HCT116 (cell line): Measurements from ENCODE around the gene AGAP1. TPM values are rescaled to one million over a fixed set of nuclear protein-coding genes. Genes with fewer than 3 reads are reported as not detected.

Experiments used
- ATAC-seq: fragments of 200-7000 bp; cut with Tn5 transposase; 2 replicates; pipeline ENCODE4 v1.9.1; 2020; ENCODE audit warnings: mild to moderate bottlenecking, moderate library complexity
- BruUV-seq: library from RNA; stranded (reverse); fragments of 400-500 nt; replicated peaks from 2 replicates; lab custom pipeline; 2021; lab: Mats Ljungman, UMichigan
- CTCF ChIA-PET: fragments of 300-600 bp; sonication (Branson Sonifier 250); formaldehyde crosslinking; loops from one replicate; lab custom pipeline; 2021; ENCODE audit warnings: antibody characterized with exemption; lab: Charles Lee
- POLR2A ChIA-PET: fragments of 300-600, 350-600 bp; sonication (Branson Sonifier 250); formaldehyde crosslinking; loops from one replicate; lab custom pipeline; 2021; ENCODE audit warnings: antibody characterized with exemption; lab: Charles Lee
- RAD21 ChIA-PET, 2 experiments: fragments of 300-600 bp; sonication (Branson Sonifier 250); formaldehyde crosslinking; loops; one replicate each; lab custom pipeline; 2023; ENCODE audit warnings: low total read pairs in 2 of 2; ENCODE audit not compliant: uncharacterized antibody in 2 of 2, unreplicated experiment in 2 of 2, low non-redundant PET in 1 of 2; lab: Charles Lee
- DNase-seq: peaks from one replicate; pipeline ENCODE4 v3.0.0-alpha.2; 2010; ENCODE audit warnings: low read depth, low spot score
- H2AFZ ChIP-seq: fragments of 200-600 bp; shearing (Covaris generic), sonication (generic); 2 replicates; pipeline ENCODE4 v1.6.1; 2017; ENCODE audit warnings: low read depth, mixed run types, mixed read lengths, antibody characterized with exemption, low read length; ENCODE audit not compliant: poor library complexity, severe bottlenecking
- H3K27ac ChIP-seq: 2 replicates; pipeline ENCODE4 v1.5.1; 2012; ENCODE audit warnings: low read depth, low read length
- H3K27me3 ChIP-seq: fragments of 200-600 bp; sonication (generic); 2 replicates; pipeline ENCODE4 v1.6.1; 2016; ENCODE audit warnings: mixed run types, low read length, mixed read lengths; ENCODE audit not compliant: insufficient read depth
- H3K36me3 ChIP-seq, 2 experiments: fragments of 200-500 bp in 1 of 2; fragments of 200-600 bp in 1 of 2; sonication (Bioruptor generic) in 1 of 2; sonication (generic) in 1 of 2; 2 replicates each; pipeline versions ENCODE4 v1.5.1 to v1.6.1; 2014 to 2016; ENCODE audit warnings: low read length in 2 of 2, inconsistent platforms in 1 of 2, mixed read lengths in 1 of 2, mixed run types in 1 of 2; ENCODE audit not compliant: insufficient read depth in 2 of 2, control insufficient read depth in 1 of 2
- H3K4me1 ChIP-seq, 2 experiments: fragments of 200-600 bp in 1 of 2; sonication (generic) in 1 of 2; 2 replicates each; pipeline versions ENCODE4 v1.5.1 to v1.6.1; 2012 to 2017; ENCODE audit warnings: low read length in 2 of 2, inconsistent platforms in 1 of 2, mild to moderate bottlenecking in 1 of 2, mixed read lengths in 1 of 2, mixed run types in 1 of 2, moderate library complexity in 1 of 2; ENCODE audit not compliant: insufficient read depth in 2 of 2, control insufficient read depth in 1 of 2
- H3K4me2 ChIP-seq: fragments of 200-600 bp; sonication (generic); 2 replicates; pipeline ENCODE4 v1.6.1; 2017; ENCODE audit warnings: mixed run types, low read length, mixed read lengths
- H3K4me3 ChIP-seq, 2 experiments: fragments of 200-600 bp in 1 of 2; sonication (generic) in 1 of 2; replicated peaks in 1 of 2; 2 replicates each; pipeline ENCODE4 v1.5.1; 2011 to 2016; ENCODE audit warnings: low read length in 2 of 2, control low read depth in 1 of 2, low read depth in 1 of 2, mild to moderate bottlenecking in 1 of 2, mixed read lengths in 1 of 2, mixed run types in 1 of 2
- H3K79me2 ChIP-seq: fragments of 200-600 bp; sonication (generic); 2 replicates; pipeline ENCODE4 v1.6.1; 2017; ENCODE audit warnings: mild to moderate bottlenecking, mixed run types, low read length, moderate library complexity, mixed read lengths; ENCODE audit not compliant: insufficient read depth
- H3K9ac ChIP-seq: fragments of 200-600 bp; sonication (generic); 2 replicates; pipeline ENCODE4 v1.6.1; 2016; ENCODE audit warnings: low read length, mixed read lengths
- H3K9me2 ChIP-seq: fragments of 200-600 bp; sonication (generic), shearing (Covaris generic); 2 replicates; pipeline ENCODE4 v1.6.1; 2017; ENCODE audit warnings: mixed run types, mild to moderate bottlenecking, moderate library complexity; ENCODE audit not compliant: insufficient read depth
- H3K9me3 ChIP-seq, 2 experiments: fragments of 200-500 bp in 1 of 2; fragments of 200-600 bp in 1 of 2; sonication (Bioruptor generic) in 1 of 2; sonication (generic) in 1 of 2; 2 replicates each; pipeline ENCODE4 v1.6.1; 2014 to 2017; ENCODE audit warnings: low read length in 2 of 2, mixed read lengths in 2 of 2, inconsistent platforms in 1 of 2, low read depth in 1 of 2, mild to moderate bottlenecking in 1 of 2, mixed run types in 1 of 2, moderate library complexity in 1 of 2; ENCODE audit not compliant: control insufficient read depth in 1 of 2, insufficient read depth in 1 of 2
- H4K20me1 ChIP-seq: fragments of 200-600 bp; sonication (generic), shearing (Covaris generic); 2 replicates; pipeline ENCODE4 v1.6.1; 2017; ENCODE audit warnings: mixed run types, mild to moderate bottlenecking, moderate library complexity; ENCODE audit not compliant: insufficient read depth
- CBX3 ChIP-seq: IDR thresholded peaks from 2 replicates; pipeline ENCODE4 v1.6.1; 2012; ENCODE audit warnings: low read depth
- CEBPB ChIP-seq: IDR thresholded peaks from 2 replicates; pipeline ENCODE4 v1.6.1; 2012; ENCODE audit warnings: low read depth
- EGR1 ChIP-seq: IDR thresholded peaks from 2 replicates; pipeline ENCODE4 v1.6.1; 2012; ENCODE audit warnings: low read depth
- ELF1 ChIP-seq: IDR thresholded peaks from 2 replicates; pipeline ENCODE4 v1.6.1; 2012; ENCODE audit warnings: low read depth, borderline replicate concordance
- EZH2 ChIP-seq: fragments of 200-600 bp; sonication (generic); IDR thresholded peaks from 2 replicates; pipeline ENCODE4 v1.6.1; 2017; ENCODE audit warnings: antibody characterized with exemption, mixed run types
- EZH2phosphoT487 ChIP-seq: fragments of 200-600 bp; IDR thresholded peaks from 2 replicates; pipeline ENCODE4 v1.6.1; 2018; ENCODE audit warnings: antibody characterized with exemption, borderline replicate concordance
- FOSL1 ChIP-seq: IDR thresholded peaks from 2 replicates; pipeline ENCODE4 v1.6.1; 2012; ENCODE audit warnings: low read depth
- JUND ChIP-seq: IDR thresholded peaks from 2 replicates; pipeline ENCODE4 v1.6.1; 2012
- POLR2A ChIP-seq: IDR thresholded peaks from 2 replicates; pipeline ENCODE4 v1.7.0; 2011; ENCODE audit warnings: borderline replicate concordance; ENCODE audit not compliant: insufficient read depth, insufficient read length; ENCODE audit errors: extremely low read depth
- POLR2AphosphoS5 ChIP-seq: IDR thresholded peaks from 2 replicates; pipeline ENCODE4 v1.6.1; 2011; ENCODE audit warnings: mild to moderate bottlenecking, low read depth, low read length, moderate library complexity
- RAD21 ChIP-seq: IDR thresholded peaks from 2 replicates; pipeline ENCODE4 v1.6.1; 2012; ENCODE audit warnings: low read depth, mild to moderate bottlenecking
- SIN3A ChIP-seq: IDR thresholded peaks from 2 replicates; pipeline ENCODE4 v1.6.1; 2012; ENCODE audit warnings: low read depth
- SP1 ChIP-seq: IDR thresholded peaks from 2 replicates; pipeline ENCODE4 v1.6.1; 2012; ENCODE audit warnings: low read depth
- SRF ChIP-seq: IDR thresholded peaks from 2 replicates; pipeline ENCODE4 v1.6.1; 2012; ENCODE audit warnings: low read depth
- TCF7L2 ChIP-seq: IDR thresholded peaks from 2 replicates; pipeline ENCODE4 v1.7.0; 2011; ENCODE audit warnings: borderline replicate concordance, inconsistent platforms; ENCODE audit not compliant: insufficient read depth, insufficient read length; ENCODE audit errors: extremely low read depth
- YY1 ChIP-seq: IDR thresholded peaks from 2 replicates; pipeline ENCODE4 v1.6.1; 2011; ENCODE audit warnings: low read length, low read depth, moderate library complexity, mild to moderate bottlenecking; ENCODE audit not compliant: insufficient replicate concordance; ENCODE audit errors: extremely low read depth
- ZFX ChIP-seq: fragments of 450-650 bp; IDR thresholded peaks from 2 replicates; pipeline ENCODE4 v1.6.1; 2017
- ZNF274 ChIP-seq: fragments of 200-500 bp; sonication (Bioruptor generic); IDR thresholded peaks from 2 replicates; pipeline ENCODE4 v1.6.1; 2014; ENCODE audit warnings: mild to moderate bottlenecking, low read depth, low read length, inconsistent platforms
- intact Hi-C: fragments of 100-400 bp; cut with micrococcal nuclease; formaldehyde crosslinking; loops from 2 replicates; pipeline ENCODE4 v1.10.0; 2022
- total RNA-seq: library from RNA; stranded (reverse); gene quantifications from one replicate; pipeline ENCODE4 v1.2.1, GENCODE V29; 2021; ENCODE audit not compliant: unreplicated experiment
- TF ChIP-seq, protein P1 (sequence below): IDR thresholded peaks from 2 replicates; pipeline ENCODE4 v1.6.1; 2011; ENCODE audit warnings: mild to moderate bottlenecking, low read length, moderate library complexity; ENCODE audit not compliant: insufficient replicate concordance; ENCODE audit errors: extremely low read depth
- TF ChIP-seq, protein P2 (sequence below): IDR thresholded peaks from 2 replicates; pipeline ENCODE4 v1.6.1; 2012
- TF ChIP-seq, protein P3 (sequence below), 3 experiments: fragments of 200-600 bp in 1 of 3; sonication (generic) in 1 of 3; IDR thresholded peaks in 2 of 3; conservative IDR thresholded peaks in 1 of 3; 2 replicates each; pipeline ENCODE4 v1.5.1; 2012 to 2017; ENCODE audit warnings: low read depth in 2 of 3, low read length in 2 of 3, antibody characterized with exemption in 1 of 3, borderline replicate concordance in 1 of 3, control low read depth in 1 of 3, mild to moderate bottlenecking in 1 of 3, mixed read lengths in 1 of 3, mixed run types in 1 of 3, moderate library complexity in 1 of 3; ENCODE audit not compliant: insufficient read depth in 1 of 3
- TF ChIP-seq, protein P4 (sequence below): IDR thresholded peaks from 2 replicates; pipeline ENCODE4 v1.6.1; 2012

The AGAP1 gene
- total RNA-seq, 1 experiment from 2014 or later, result 43.8 TPM

DNA sequence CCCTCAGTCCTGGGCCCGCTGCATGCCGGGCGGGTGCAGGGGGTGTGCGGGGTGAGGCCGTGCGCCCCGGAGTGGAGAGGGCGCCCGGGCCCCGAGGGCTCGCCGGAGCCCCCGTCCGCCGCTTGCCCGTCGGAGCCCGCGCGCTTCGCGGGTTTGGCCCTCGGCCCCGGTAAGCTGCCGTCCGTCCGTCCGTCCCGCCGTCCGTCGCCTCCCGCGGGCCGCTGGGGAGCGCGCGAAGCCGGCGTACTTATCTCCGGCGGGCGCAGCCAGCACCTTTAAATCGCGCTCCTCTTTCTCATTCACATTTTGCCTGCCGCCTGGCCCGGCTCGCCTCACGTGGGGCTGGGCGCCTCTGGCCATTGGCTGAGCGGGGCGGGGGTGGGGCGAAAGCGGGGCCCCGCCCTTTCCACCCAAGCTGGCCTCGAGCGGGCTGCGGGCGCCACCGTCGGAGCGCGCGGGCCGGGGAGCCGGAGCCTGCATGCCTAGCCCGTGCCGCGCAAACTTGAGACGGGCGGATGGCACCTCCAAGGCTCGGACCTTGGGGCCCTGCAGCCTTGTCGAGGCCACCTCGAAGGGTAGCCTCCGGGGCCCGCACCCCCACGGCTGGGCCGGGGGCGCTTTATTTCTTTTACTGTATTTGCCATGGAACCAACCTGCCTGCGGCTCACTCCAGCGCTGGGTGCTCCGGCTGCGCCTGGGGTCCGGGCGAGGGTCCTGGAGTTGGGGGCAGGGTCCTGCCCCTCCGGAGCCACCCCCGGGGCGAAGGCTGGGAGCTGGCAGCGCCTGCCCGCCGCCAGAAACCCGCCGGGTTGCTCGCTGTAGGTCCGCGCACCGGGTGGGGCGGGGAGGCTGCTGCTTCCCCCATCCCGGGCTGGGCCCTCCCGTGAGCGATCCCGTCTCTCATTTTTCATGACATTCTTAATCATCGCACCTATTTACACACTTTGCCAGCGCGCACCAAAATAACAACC is 674.6 kb downstream of the AGAP1 start, which contains the start of gene GBX2:
Gene GBX2, minus strand, starts transcription at position 277 of the 971 bp plus-strand sequence. CDS start 415 bp downstream, outside the sequence.
- DNase-seq (peak; percentile 80), ATAC-seq (peak; percentile 78)
- Histone ChIP-seq H2AFZ (no peak within 1 kb of the TSS), H3K4me2 (peak within 1 kb of the TSS; percentile 95), H3K9me2 (no peaks in the 10 kb centered on the region), H3K27ac (peak within 1 kb of the TSS; percentile 87), H4K20me1 (no peaks in the 10 kb centered on the region; the same call in 1 of the 2 replicates), H3K27me3 (no peaks in the 10 kb centered on the region), H3K9ac (peak within 1 kb of the TSS; percentile 95), H3K79me2 (peaks cover 43% of the 10 kb centered on the region), H3K4me1 (peaks cover 0 to 26% of the 10 kb centered on the region in 2 experiments; a peak in 1 of 4 replicates), H3K9me3 (no peaks in the 10 kb centered on the region), H3K36me3 (peaks cover 0 to 21% of the 10 kb centered on the region in 2 experiments; a peak in 1 of 4 replicates), H3K4me3 (peak within 1 kb of the TSS; percentile 61 to 93)
- intact Hi-C loops, result no loop called here
- no TSS peak for BruUV-seq
- ChIA-PET POLR2A (interaction anchor here (0.6 kb wide), 1 partner anchor 222 kb away, joined by 3 read pairs; no protein-coding TSS in a partner anchor), RAD21 (no interaction called here), CTCF (interaction anchor here (1.3 to 1.9 kb wide), 3 partner anchors 9 to 25 kb away, joined by 7 to 16 read pairs (median 10); no protein-coding TSS in a partner anchor)
- TF ChIP-seq RAD21 (no peak), ZFX (peak; percentile 54; the same call in 1 of the 2 replicates), YY1 (no peak), SIN3A (peak; percentile 70), SP1 (peak; percentile 46; the same call in 1 of the 2 replicates), ELF1 (no peak), EZH2phosphoT487 (no peak), JUND (no peak), EZH2 (no peak), SRF (no peak), ZNF274 (no peak), CBX3 (no peak), POLR2AphosphoS5 (peak; percentile 74), EGR1 (peak; percentile 60; the same call in 1 of the 2 replicates), TCF7L2 (no peak), POLR2A (peak; percentile 56), CEBPB (no peak), FOSL1 (no peak)
- TF ChIP-seq, protein P1, sequence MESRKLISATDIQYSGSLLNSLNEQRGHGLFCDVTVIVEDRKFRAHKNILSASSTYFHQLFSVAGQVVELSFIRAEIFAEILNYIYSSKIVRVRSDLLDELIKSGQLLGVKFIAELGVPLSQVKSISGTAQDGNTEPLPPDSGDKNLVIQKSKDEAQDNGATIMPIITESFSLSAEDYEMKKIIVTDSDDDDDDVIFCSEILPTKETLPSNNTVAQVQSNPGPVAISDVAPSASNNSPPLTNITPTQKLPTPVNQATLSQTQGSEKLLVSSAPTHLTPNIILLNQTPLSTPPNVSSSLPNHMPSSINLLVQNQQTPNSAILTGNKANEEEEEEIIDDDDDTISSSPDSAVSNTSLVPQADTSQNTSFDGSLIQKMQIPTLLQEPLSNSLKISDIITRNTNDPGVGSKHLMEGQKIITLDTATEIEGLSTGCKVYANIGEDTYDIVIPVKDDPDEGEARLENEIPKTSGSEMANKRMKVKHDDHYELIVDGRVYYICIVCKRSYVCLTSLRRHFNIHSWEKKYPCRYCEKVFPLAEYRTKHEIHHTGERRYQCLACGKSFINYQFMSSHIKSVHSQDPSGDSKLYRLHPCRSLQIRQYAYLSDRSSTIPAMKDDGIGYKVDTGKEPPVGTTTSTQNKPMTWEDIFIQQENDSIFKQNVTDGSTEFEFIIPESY, result no peak
- TF ChIP-seq, protein P2, sequence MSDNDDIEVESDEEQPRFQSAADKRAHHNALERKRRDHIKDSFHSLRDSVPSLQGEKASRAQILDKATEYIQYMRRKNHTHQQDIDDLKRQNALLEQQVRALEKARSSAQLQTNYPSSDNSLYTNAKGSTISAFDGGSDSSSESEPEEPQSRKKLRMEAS, result peak; percentile 89; the same call in 1 of the 2 replicates
- TF ChIP-seq, protein P3, sequence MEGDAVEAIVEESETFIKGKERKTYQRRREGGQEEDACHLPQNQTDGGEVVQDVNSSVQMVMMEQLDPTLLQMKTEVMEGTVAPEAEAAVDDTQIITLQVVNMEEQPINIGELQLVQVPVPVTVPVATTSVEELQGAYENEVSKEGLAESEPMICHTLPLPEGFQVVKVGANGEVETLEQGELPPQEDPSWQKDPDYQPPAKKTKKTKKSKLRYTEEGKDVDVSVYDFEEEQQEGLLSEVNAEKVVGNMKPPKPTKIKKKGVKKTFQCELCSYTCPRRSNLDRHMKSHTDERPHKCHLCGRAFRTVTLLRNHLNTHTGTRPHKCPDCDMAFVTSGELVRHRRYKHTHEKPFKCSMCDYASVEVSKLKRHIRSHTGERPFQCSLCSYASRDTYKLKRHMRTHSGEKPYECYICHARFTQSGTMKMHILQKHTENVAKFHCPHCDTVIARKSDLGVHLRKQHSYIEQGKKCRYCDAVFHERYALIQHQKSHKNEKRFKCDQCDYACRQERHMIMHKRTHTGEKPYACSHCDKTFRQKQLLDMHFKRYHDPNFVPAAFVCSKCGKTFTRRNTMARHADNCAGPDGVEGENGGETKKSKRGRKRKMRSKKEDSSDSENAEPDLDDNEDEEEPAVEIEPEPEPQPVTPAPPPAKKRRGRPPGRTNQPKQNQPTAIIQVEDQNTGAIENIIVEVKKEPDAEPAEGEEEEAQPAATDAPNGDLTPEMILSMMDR (IDR thresholded peaks at IDR 0.05 in 2 of 3, conservative IDR thresholded peaks at IDR 0.05 in 1 of 3; ENCODE audit: borderline replicate concordance in 1 of 3, insufficient read depth in 1 of 3, low read depth in 2 of 3, low read length in 2 of 3), result no peak
- TF ChIP-seq, protein P4, sequence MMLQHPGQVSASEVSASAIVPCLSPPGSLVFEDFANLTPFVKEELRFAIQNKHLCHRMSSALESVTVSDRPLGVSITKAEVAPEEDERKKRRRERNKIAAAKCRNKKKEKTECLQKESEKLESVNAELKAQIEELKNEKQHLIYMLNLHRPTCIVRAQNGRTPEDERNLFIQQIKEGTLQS, result no peak
